Measurements from ENCODE around the gene TMEM266. TPM values are rescaled to one million over a fixed set of nuclear protein-coding genes. Genes with fewer than 3 reads are reported as not detected.

The TMEM266 gene
- total RNA-seq, 2 donors from 2014 or later = not detected

- Mint-ChIP-seq H3K27ac (no peak overlapping the region), H3K9me3 (no peaks in the 10 kb centered on the region), H3K36me3 (no peaks in the 10 kb centered on the region)
- no peak for DNase-seq (ENCODE audit: low spot score in 2 of 2)
- ATAC-seq = no peak
Measured at GRCh38 chr15:76162784-76163456, 103.1 kb downstream of the TMEM266 start.

- no peaks in the 10 kb centered on the region for H3K9me3 Mint-ChIP-seq
- no peak overlapping the region for H3K27ac Mint-ChIP-seq
- no peaks in the 10 kb centered on the region for H3K36me3 Mint-ChIP-seq
- ATAC-seq (no peak), DNase-seq (ENCODE audit: low spot score in 2 of 2) (no peak)
Measured at GRCh38 chr15:76163457-76164295, 103.9 kb downstream of the TMEM266 start.

- no peak overlapping the region for H3K27ac Mint-ChIP-seq
- ATAC-seq (no peak), DNase-seq (ENCODE audit: low spot score in 2 of 2) (no peak)
- no peaks in the 10 kb centered on the region for H3K9me3 Mint-ChIP-seq
- H3K36me3 Mint-ChIP-seq = no peaks in the 10 kb centered on the region
Measured at GRCh38 chr15:76164602-76165001, 104.8 kb downstream of the TMEM266 start.

GRCh38 chr15:76165951-76166350 lies 106.2 kb downstream of the TMEM266 start:
- ATAC-seq (no peak), DNase-seq (ENCODE audit: low spot score in 2 of 2) (no peak)
- Mint-ChIP-seq H3K9me3 (no peaks in the 10 kb centered on the region), H3K36me3 (no peaks in the 10 kb centered on the region), H3K27ac (no peak overlapping the region)

GRCh38 chr15:76168237-76168984 lies 108.6 kb downstream of the TMEM266 start:
- ATAC-seq (no peak), DNase-seq (ENCODE audit: low spot score in 2 of 2) (no peak)
- Mint-ChIP-seq H3K27ac (no peak overlapping the region), H3K9me3 (no peaks in the 10 kb centered on the region), H3K36me3 (no peaks in the 10 kb centered on the region)

- ATAC-seq (peak in 1 of 2 donors; percentile 65), DNase-seq (ENCODE audit: low spot score in 2 of 2) (no peak)
- H3K27ac Mint-ChIP-seq = no peak overlapping the region
- no peaks in the 10 kb centered on the region for H3K36me3 Mint-ChIP-seq
- H3K9me3 Mint-ChIP-seq = no peaks in the 10 kb centered on the region
Measured at GRCh38 chr15:76169018-76169417, 109.2 kb downstream of the TMEM266 start.

- H3K9me3 Mint-ChIP-seq = no peaks in the 10 kb centered on the region
- no peak for ATAC-seq
- no peaks in the 10 kb centered on the region for H3K36me3 Mint-ChIP-seq
- no peak for DNase-seq (ENCODE audit: low spot score in 2 of 2)
- H3K27ac Mint-ChIP-seq = no peak overlapping the region
Measured at GRCh38 chr15:76169911-76170800, 110.4 kb downstream of the TMEM266 start.

GRCh38 chr15:76172782-76173181 lies 113.0 kb downstream of the TMEM266 start:
- no peak for ATAC-seq
- H3K36me3 Mint-ChIP-seq = no peaks in the 10 kb centered on the region
- no peak for DNase-seq (ENCODE audit: low spot score in 2 of 2)
- no peaks in the 10 kb centered on the region for H3K9me3 Mint-ChIP-seq
- no peak overlapping the region for H3K27ac Mint-ChIP-seq

- H3K36me3 Mint-ChIP-seq = no peaks in the 10 kb centered on the region
- DNase-seq (ENCODE audit: low spot score in 2 of 2) (no peak), ATAC-seq (no peak)
- H3K9me3 Mint-ChIP-seq = no peaks in the 10 kb centered on the region
- no peak overlapping the region for H3K27ac Mint-ChIP-seq
Measured at GRCh38 chr15:76173317-76173834, 113.6 kb downstream of the TMEM266 start.

GRCh38 chr15:76174654-76175053 lies 114.9 kb downstream of the TMEM266 start:
- DNase-seq (ENCODE audit: low spot score in 2 of 2) = no peak
- ATAC-seq = no peak
- Mint-ChIP-seq H3K27ac (no peak overlapping the region), H3K9me3 (no peaks in the 10 kb centered on the region), H3K36me3 (no peaks in the 10 kb centered on the region)

- no peak for DNase-seq (ENCODE audit: low spot score in 2 of 2)
- Mint-ChIP-seq H3K36me3 (no peaks in the 10 kb centered on the region), H3K27ac (no peak overlapping the region), H3K9me3 (no peaks in the 10 kb centered on the region)
- ATAC-seq = no peak
Measured at GRCh38 chr15:76175442-76175841, 115.7 kb downstream of the TMEM266 start.

GRCh38 chr15:76176059-76176458 lies 116.3 kb downstream of the TMEM266 start:
- ATAC-seq (no peak), DNase-seq (ENCODE audit: low spot score in 2 of 2) (no peak)
- Mint-ChIP-seq H3K27ac (no peak overlapping the region), H3K9me3 (no peaks in the 10 kb centered on the region), H3K36me3 (no peaks in the 10 kb centered on the region)

GRCh38 chr15:76176487-76177085 lies 116.8 kb downstream of the TMEM266 start:
- no peak for ATAC-seq
- H3K9me3 Mint-ChIP-seq = no peaks in the 10 kb centered on the region
- H3K27ac Mint-ChIP-seq = no peak overlapping the region
- no peak for DNase-seq (ENCODE audit: low spot score in 2 of 2)
- no peaks in the 10 kb centered on the region for H3K36me3 Mint-ChIP-seq

- H3K27ac Mint-ChIP-seq = no peak overlapping the region
- DNase-seq (ENCODE audit: low spot score in 2 of 2) (no peak), ATAC-seq (no peak)
- H3K36me3 Mint-ChIP-seq = no peaks in the 10 kb centered on the region
- no peaks in the 10 kb centered on the region for H3K9me3 Mint-ChIP-seq
Measured at GRCh38 chr15:76177491-76178040, 117.8 kb downstream of the TMEM266 start.

GRCh38 chr15:76178296-76179000 lies 118.7 kb downstream of the TMEM266 start:
- Mint-ChIP-seq H3K9me3 (no peaks in the 10 kb centered on the region), H3K36me3 (no peaks in the 10 kb centered on the region), H3K27ac (no peak overlapping the region)
- no peak for DNase-seq (ENCODE audit: low spot score in 2 of 2)
- ATAC-seq = no peak
